ENCODE results near the gene SHQ1.
"Not testable (repeated sequence)": the region's sequence is repeated elsewhere in the genome, so short reads cannot be mapped to it uniquely, and the experiment has no call there.

The SHQ1 gene

GRCh38 chr3:72748659-72749058 is 99.6 kb downstream of the SHQ1 start:
- DNase-seq, result no peak

DNA sequence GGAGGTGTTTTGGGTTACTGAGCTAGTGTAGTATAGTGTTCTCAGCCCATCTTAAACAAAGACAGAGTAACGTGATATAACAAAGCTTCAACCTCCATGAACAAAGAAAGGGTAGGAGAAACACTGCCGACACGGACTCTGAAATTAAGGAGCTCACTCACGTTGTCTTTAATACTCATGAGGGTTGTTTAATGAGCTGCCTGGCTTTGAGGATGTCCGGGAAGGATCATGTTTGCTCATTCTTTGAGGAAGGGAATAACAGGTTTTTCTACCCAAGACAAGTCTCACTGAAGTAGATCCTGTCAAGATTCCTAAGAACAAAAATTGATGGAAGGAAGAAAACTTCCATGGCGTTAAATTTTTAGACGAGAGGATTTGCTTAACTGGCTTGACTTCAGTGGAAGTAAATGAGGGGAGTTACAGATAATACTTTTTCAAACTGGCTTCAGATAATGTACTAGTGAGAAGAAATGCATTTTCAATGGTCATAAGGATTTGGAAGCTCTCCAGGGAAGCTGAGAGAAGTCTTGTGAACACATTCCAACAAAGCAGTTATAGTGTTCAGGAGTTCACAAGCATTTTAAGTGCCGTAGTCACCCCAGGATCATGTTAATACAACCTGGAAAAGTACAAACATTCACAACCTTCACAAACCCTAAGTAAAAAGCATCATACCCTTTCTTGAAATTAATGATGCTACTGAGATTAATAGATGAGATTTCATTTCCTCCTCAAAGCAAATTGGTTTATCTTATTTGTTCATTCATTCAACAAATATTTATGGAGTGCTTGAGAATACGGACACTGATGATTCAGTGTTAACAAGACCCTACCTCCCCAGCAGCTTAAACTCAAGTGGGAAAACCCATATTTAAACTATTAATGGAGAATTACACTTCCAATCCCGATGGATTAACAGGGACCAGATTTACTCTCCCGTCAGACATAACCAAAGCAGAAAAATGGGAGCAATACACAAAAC is 101.5 kb downstream of the SHQ1 start:
- DNase-seq, result no peak

DNA sequence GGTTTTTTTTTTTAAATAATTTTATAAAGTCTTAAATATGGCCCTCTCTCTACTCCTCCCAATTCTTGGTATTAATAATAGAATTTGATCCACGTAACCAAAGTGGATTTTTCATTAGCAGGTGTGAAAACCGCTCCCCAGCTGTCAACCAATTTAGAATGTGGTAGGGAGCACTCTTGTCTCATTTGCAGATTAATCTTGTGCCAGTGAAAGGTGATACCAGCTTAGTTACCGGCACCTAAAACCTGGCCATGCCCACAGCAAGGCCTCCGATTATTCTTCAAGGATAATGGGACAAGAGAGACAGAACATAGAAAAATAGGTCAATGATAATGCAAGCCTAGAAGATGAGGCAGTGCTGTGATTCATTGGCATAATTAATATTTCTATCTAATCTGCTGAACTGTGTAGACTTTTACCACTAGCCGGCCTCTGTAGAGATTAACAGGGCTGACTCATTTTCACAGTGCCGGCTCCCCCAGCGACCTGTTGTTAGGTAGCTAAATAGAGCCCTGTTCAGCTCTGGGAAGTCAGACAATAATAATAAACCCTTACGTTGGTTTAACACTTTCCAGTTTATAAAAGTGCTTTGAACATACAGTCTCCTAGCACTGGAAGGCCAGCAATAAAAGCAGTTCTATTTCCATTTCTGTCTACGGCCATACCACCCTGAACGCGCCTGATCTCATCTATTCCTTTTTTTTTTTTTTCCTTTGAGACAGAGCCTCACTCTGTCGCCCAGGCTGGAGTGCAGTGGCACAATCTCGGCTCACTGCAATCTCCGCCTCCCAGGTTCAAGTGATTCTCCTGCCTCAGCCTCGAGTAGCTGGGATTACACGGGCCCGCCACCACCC is 102.9 kb downstream of the SHQ1 start:
- no peak for DNase-seq

DNA sequence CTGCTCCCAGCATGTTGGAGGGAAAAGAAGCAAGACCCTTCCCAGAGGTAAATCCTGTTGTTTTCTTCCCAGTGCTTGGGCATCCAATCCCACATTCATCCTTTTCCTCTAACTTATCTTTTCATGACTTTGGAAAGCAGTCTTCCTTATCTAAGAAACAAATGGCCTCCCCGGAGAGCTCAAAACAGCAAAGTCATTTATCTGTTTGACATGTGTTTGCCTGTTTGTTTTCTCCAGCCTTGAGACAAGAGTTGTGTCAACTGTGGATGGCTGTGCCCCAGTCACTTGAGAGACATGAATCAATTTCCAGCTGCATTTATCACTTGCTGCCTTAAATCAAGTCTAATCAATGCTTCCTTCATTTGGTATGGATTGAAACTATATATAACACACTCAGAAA is 103.9 kb downstream of the SHQ1 start:
- DNase-seq, result no peak

DNA sequence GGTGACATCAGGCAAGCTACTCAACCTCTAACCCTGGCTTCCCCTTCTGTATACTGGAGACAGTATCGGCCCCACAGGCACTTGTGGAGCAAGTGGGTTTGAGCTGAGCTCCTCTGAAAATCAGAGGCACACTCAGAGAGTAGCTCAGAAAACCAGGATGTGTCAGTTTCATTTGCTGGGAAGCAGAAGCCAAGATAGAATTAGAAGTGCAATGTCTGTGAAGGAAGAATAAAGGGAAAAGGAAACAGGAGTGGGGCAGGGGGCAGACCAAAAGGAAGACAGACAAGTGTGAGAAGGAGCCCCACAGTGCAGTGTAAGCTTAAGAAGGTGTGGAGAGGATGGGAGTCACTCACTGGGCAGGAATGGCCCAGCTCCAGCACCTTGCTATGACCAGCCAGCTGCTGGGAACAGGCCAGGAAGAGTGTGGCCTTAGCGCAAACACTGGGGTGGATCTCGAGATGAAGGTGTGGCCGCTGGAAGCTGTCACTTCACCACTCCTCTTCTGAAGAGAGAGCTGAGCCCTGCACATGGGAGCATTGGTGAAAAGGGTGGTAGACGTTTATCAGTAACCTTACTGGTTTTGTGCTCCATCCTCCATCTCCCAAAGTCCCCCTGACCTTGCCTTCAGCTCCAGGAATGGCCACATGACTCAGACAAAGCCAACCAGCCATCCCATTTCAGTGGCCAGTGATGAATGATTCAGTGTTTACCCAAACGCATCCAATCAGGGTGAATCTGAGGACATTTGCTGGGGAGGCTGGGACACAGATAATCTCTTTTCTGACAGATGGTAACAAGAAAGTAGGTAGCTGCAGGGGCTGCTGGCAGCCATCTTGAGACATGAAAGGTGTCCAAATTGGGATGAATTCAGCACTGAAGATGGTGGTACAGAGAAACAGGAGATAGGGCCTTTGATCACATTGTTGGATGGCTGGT is 108.4 kb downstream of the SHQ1 start:
- DNase-seq, result peak in 1 of 14 donors; percentile 12

GRCh38 chr3:72738752-72739530 is 109.3 kb downstream of the SHQ1 start:
- peak in 9 of 14 donors; percentile 18 to 53 (median 40) for DNase-seq

- not testable (repeated sequence) for DNase-seq
Observed at GRCh38 chr3:72735072-72735471, 113.2 kb downstream of the SHQ1 start.

DNA sequence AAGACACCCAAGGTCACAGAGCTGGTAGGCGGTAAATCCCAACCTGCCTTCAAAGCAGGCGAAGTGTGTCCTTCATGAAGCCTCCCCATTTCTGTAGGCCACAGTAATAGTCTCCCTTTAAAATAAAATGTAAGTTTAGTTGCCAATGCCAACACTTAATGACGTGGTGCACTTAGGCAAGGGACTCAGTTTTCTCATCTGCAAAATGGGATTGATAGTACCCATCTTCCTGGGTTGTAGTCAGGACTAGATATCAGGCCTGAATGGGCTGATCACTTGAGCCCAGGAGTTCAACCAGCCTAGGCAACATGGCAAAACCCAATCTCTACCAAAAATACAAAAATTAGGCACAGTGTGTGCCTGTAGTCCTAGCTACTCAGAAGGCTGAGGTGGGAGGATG is 114.6 kb downstream of the SHQ1 start:
- DNase-seq, result no peak

GRCh38 chr3:72732666-72733345 is 115.4 kb downstream of the SHQ1 start:
- DNase-seq, result not testable (repeated sequence)

DNA sequence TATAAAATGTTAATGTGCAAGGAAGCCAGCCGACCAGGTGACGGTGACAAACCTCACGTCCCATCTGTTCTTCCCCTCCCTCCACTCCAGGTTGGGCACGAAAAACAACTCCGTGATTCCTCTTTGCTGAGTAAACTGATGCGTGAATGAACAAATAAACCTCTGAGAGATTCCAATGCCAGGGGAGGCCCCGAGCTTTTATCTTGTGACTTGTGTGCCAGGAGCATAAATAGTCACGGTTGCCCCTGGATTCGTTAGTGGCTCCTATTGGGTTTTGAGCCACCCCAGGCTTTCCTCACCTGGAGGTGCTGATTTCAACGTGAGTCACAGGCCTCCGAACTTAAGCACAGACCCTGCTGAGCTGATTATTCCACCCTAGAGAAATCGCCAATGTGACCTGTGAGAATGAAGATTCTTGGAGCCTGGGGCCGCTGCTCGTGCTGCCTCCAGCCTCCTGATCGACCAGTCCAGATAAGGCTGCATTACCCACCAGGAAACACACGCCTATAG is 119.2 kb downstream of the SHQ1 start:
- peak in 1 of 14 donors; percentile 21 for DNase-seq

- DNase-seq, result no peak
Observed at GRCh38 chr3:72728329-72728889, 119.8 kb downstream of the SHQ1 start.

DNA sequence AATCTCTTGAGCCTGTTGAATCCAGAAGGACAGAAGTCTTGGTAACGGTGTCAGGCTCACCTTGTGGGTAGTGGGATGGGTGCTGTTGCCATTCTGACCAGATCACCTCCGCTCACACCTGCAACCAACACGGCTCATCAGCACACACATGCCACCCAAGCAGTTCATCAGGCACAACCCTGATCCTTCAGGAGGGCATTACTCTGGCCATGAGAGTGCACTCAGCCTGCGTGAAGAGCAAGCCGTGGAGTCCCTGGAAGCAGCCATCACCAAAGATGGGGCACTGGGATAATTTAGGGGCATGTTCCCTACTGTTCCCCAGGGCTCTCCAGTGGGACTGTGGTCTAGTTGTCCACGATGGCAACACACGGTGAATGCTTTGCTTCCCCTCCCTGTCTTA is 120.5 kb downstream of the SHQ1 start:
- no peak for DNase-seq

DNA sequence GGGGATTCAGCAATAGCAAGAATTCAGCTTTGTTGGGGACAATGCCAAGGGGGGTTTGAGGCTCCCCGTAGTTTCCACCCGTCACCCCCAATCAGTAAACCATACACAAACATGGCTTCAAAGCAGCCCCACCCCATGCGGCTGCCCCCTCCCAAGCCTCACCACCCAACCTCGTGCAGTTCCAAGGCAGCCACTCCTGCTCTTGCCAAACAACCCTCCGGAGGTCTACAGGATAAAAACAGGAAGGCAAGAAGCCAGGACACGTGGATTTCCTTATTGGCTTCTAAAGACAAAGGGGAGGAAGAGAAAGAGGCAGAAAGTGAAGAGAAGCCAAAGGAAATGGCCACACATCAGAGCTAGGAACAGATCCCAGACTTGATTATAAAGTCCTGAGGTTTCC is 121.1 kb downstream of the SHQ1 start:
- no peak for DNase-seq

- DNase-seq, result no peak
Observed at GRCh38 chr3:72725229-72725628, 123.0 kb downstream of the SHQ1 start.

- DNase-seq, result no peak
Observed at GRCh38 chr3:72724070-72724469, 124.2 kb downstream of the SHQ1 start.

- peak in 3 of 14 donors; percentile 7 to 73 (median 40) for DNase-seq
Observed at GRCh38 chr3:72722930-72723726, 125.1 kb downstream of the SHQ1 start.

GRCh38 chr3:72721683-72722381 is 126.4 kb downstream of the SHQ1 start:
- DNase-seq, result no peak

GRCh38 chr3:72720566-72720965 is 127.7 kb downstream of the SHQ1 start:
- DNase-seq, result no peak

DNA sequence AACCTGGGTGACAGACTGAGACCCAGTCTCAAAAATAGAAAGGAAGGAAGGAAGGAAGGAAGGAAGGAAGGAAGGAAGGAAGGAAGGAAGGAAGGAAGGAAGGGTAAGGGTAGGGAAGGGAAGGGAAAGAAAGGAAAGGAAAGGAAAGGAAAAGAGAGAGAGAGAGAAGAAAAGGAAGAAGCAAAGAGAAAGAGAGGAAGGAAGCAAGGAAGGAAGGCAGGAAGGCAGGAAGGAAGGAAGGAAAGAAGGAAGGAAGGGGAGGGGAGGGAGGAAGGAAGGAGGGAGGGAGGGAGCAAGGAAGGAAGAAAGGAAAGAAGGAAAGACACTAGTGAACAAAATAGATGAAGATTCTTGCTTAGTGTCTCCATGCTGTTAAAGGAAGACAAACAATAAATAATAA is 129.1 kb downstream of the SHQ1 start:
- DNase-seq, result no peak

Data from C1 segment of cervical spinal cord (tissue), 14 donors.